PFSK-1 (cell line): ENCODE results near the gene STK31.

Source experiments
- FOXP2 ChIP-seq: optimal IDR thresholded peaks from 2 replicates; pipeline ENCODE3; 2011; ENCODE audit warnings: borderline replicate concordance, control low read depth, inconsistent platforms; ENCODE audit not compliant: insufficient read depth; ENCODE audit errors: extremely low read length, extremely low read depth
- POLR2AphosphoS5 ChIP-seq: IDR thresholded peaks from 2 replicates; pipeline ENCODE4 v1.6.1; 2012; ENCODE audit warnings: low read depth, mild to moderate bottlenecking, control low read depth, low read length, moderate library complexity
- SIN3A ChIP-seq: IDR thresholded peaks from 2 replicates; pipeline ENCODE4 v1.6.1; 2012; ENCODE audit warnings: mild to moderate bottlenecking, low read length, moderate library complexity, borderline replicate concordance; ENCODE audit not compliant: insufficient read depth
- TAF1 ChIP-seq: IDR thresholded peaks from 2 replicates; pipeline ENCODE4 v1.6.1; 2012; ENCODE audit warnings: low read length, control low read depth, borderline replicate concordance; ENCODE audit not compliant: insufficient read depth
- TF ChIP-seq, protein P1 (sequence below), 2 experiments: IDR thresholded peaks; 2 replicates each; pipeline versions ENCODE4 v1.6.1 to v1.8.0; 2011 to 2012; ENCODE audit warnings: low read depth in 2 of 2, low read length in 2 of 2, control low read depth in 1 of 2, inconsistent platforms in 1 of 2, mild to moderate bottlenecking in 1 of 2, moderate library complexity in 1 of 2; ENCODE audit not compliant: insufficient read depth in 1 of 2

The STK31 gene

DNA sequence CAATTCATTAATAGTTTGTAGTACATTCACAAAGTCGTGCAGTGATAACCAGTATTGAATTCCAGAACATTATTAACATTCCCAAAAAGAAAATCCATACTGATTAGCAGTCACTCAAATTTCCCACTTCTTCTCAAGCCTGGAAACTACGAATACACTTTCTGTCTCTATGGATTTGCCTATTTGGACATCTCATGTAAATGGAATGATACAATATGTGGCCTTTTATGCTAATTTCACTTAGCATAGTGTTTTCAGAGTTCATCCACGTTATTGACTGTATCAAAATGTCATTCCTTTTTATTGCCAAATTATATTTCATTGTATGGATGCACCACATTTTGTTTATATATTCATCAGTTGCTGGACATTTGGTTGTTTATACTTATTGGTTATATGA lies 78.8 kb downstream of the STK31 start:
- TF ChIP-seq POLR2AphosphoS5 (no peak), SIN3A (no peak), TAF1 (no peak), FOXP2 (no peak)
- TF ChIP-seq, protein P1, sequence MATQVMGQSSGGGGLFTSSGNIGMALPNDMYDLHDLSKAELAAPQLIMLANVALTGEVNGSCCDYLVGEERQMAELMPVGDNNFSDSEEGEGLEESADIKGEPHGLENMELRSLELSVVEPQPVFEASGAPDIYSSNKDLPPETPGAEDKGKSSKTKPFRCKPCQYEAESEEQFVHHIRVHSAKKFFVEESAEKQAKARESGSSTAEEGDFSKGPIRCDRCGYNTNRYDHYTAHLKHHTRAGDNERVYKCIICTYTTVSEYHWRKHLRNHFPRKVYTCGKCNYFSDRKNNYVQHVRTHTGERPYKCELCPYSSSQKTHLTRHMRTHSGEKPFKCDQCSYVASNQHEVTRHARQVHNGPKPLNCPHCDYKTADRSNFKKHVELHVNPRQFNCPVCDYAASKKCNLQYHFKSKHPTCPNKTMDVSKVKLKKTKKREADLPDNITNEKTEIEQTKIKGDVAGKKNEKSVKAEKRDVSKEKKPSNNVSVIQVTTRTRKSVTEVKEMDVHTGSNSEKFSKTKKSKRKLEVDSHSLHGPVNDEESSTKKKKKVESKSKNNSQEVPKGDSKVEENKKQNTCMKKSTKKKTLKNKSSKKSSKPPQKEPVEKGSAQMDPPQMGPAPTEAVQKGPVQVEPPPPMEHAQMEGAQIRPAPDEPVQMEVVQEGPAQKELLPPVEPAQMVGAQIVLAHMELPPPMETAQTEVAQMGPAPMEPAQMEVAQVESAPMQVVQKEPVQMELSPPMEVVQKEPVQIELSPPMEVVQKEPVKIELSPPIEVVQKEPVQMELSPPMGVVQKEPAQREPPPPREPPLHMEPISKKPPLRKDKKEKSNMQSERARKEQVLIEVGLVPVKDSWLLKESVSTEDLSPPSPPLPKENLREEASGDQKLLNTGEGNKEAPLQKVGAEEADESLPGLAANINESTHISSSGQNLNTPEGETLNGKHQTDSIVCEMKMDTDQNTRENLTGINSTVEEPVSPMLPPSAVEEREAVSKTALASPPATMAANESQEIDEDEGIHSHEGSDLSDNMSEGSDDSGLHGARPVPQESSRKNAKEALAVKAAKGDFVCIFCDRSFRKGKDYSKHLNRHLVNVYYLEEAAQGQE (IDR thresholded peaks at IDR 0.05; ENCODE audit: insufficient read depth in 1 of 2, low read depth in 2 of 2, low read length in 2 of 2): no peak

DNA sequence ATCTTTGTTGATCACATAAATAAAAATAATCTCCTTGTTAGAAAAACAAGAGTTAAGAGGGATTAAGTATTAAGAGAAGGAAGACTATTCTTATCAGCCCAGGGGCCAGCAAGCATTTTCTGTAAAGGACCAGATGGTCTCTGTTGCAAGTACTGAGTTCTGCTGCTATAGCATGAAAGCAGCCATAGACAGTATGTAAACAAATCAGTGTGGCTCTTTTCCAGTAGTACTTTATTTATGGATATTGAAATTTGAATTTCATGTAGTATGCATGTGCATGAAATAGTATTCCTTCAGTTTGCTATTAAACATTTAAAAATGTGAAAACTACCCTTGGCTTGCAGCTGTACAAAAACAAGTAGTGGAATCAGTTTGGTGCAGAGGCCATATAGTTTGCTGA lies 81.7 kb downstream of the STK31 start:
- TF ChIP-seq FOXP2 (no peak), TAF1 (no peak), POLR2AphosphoS5 (no peak), SIN3A (no peak)
- TF ChIP-seq, protein P1 (IDR thresholded peaks at IDR 0.05; ENCODE audit: insufficient read depth in 1 of 2, low read depth in 2 of 2, low read length in 2 of 2): no peak

DNA sequence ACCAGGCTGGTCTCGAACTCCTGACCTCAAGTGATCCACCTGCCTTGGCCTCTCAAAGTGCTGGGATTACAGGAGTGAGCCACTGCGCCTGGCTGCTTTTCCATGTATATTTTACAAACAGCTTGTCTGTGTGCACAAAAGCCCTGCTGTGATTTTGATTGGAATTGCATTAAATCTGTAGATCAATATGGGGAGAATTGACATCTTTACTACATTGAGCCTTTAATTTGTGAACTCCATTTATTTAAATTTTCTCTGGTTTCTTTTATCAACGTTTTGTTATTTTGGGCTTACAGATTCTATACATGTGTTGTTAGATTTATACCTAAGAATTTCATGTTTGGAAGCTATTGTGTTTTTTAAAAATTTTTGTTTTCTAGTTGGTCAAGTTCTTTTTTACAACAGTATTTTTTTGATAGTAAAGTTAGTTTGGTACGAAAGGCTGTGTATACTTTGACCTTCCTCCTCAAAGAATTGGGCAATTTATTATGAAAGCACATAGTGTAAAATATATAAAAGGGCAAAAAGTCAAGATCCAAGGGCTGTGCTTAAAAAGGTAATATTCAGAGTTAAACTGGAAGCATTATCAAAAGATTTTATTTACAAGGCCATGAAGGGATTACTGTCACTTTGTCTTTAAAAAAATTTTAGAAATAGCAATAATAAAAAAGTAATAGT lies 92.8 kb downstream of the STK31 start:
- TF ChIP-seq SIN3A (no peak), TAF1 (no peak), FOXP2 (no peak), POLR2AphosphoS5 (no peak)
- TF ChIP-seq, protein P1 (IDR thresholded peaks at IDR 0.05; ENCODE audit: insufficient read depth in 1 of 2, low read depth in 2 of 2, low read length in 2 of 2): no peak

DNA sequence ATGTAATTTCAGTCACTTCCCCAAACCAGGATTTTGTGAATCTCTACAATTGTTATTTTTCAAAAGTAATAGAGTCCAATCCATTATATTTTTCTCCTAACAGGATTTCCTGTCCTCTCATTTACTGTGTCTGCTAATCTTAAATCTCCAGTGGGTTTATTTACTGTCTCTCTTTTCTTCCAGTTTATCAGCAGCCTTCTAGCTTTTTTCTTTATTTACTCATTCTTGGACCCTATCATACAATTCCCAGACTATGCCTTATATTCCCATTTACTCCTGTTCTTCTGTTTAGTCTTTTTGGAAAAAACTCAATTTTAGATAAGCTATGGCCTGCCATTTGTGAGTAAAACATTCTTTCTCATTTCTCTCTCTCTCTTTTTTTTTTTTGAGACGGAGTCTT lies 94.7 kb downstream of the STK31 start:
- TF ChIP-seq SIN3A: no peak
- no peak for TF ChIP-seq POLR2AphosphoS5
- no peak for TF ChIP-seq TAF1
- TF ChIP-seq, protein P1 (IDR thresholded peaks at IDR 0.05; ENCODE audit: insufficient read depth in 1 of 2, low read depth in 2 of 2, low read length in 2 of 2): no peak
- TF ChIP-seq FOXP2: no peak

DNA sequence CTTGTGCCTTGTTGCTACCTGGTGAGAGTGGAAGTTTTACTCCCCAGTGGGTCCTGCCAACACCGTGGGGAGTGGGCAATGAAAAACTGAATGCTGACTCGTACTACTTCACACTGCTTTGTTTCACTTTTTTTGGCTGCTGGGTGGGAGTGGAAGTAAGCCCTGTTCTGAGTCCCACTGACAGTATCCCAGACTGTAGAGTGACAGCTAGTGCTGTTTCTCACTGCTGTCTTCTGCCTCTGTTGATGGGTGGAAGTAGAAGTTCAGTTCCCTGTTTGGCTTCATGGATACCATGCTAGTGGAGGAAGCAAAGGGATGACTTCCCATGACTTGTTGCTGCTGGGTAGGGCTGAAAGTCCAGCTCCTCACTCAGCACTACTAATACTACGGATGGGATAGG lies 98.4 kb downstream of the STK31 start:
- TF ChIP-seq SIN3A (no peak), TAF1 (no peak), FOXP2 (no peak), POLR2AphosphoS5 (no peak)
- TF ChIP-seq, protein P1 (IDR thresholded peaks at IDR 0.05; ENCODE audit: insufficient read depth in 1 of 2, low read depth in 2 of 2, low read length in 2 of 2): no peak
